Middle frontal gyrus (tissue), 1 donor: ENCODE results near the gene IL25.

Experiments used
- DNase-seq: peaks from one replicate; pipeline ENCODE4 v3.0.0-alpha.2; 2015; ENCODE audit warnings: low spot score; ENCODE audit errors: extremely low spot score

The IL25 gene

GRCh38 chr14:23353433-23353780 is 19.2 kb upstream of the IL25 start:
- DNase-seq: no peak

- no peak for DNase-seq
Observed at GRCh38 chr14:23354990-23355389, 17.6 kb upstream of the IL25 start.

- no peak for DNase-seq
Observed at GRCh38 chr14:23355871-23356435, 16.7 kb upstream of the IL25 start.

GRCh38 chr14:23356662-23357061 is 15.9 kb upstream of the IL25 start:
- no peak for DNase-seq

GRCh38 chr14:23357261-23357660 is 15.3 kb upstream of the IL25 start:
- no peak for DNase-seq

GRCh38 chr14:23358042-23358441 is 14.6 kb upstream of the IL25 start:
- no peak for DNase-seq

GRCh38 chr14:23358553-23359166 is 13.9 kb upstream of the IL25 start:
- DNase-seq: no peak

- DNase-seq: no peak
Observed at GRCh38 chr14:23359167-23359626, 13.4 kb upstream of the IL25 start.

- no peak for DNase-seq
Observed at GRCh38 chr14:23359722-23360447, 12.7 kb upstream of the IL25 start.

GRCh38 chr14:23360496-23360895 is 12.1 kb upstream of the IL25 start:
- no peak for DNase-seq

GRCh38 chr14:23361320-23361719 is 11.3 kb upstream of the IL25 start:
- no peak for DNase-seq

- DNase-seq: no peak
Observed at GRCh38 chr14:23361763-23362162, 10.8 kb upstream of the IL25 start.

GRCh38 chr14:23362200-23362599 is 10.4 kb upstream of the IL25 start:
- DNase-seq: no peak

GRCh38 chr14:23364164-23365035 is 8.2 kb upstream of the IL25 start:
- DNase-seq: peak; percentile 41

- DNase-seq: no peak
Observed at GRCh38 chr14:23365036-23365731, 7.4 kb upstream of the IL25 start, which contains the start of gene EFS. Gene EFS, minus strand, starts transcription at chr14:23365172. Its CDS starts 147 bp downstream, at chr14:23365025.

- no peak for DNase-seq
Observed at GRCh38 chr14:23365732-23366425, 6.7 kb upstream of the IL25 start.

- DNase-seq: no peak
Observed at GRCh38 chr14:23366426-23366921, 6.1 kb upstream of the IL25 start.

- no peak for DNase-seq
Observed at GRCh38 chr14:23370221-23370620, 2.4 kb upstream of the IL25 start.

GRCh38 chr14:23371865-23372264 is 744 bp upstream of the IL25 start:
- no peak for DNase-seq

GRCh38 chr14:23373041-23373440 is 432 bp downstream of the IL25 start:
- DNase-seq: no peak
